Panc1 (cell line): ENCODE results near the gene WNT7B.

ENCODE experiments used
- CTCF ChIP-seq: fragments of 450-650 bp; IDR thresholded peaks from 2 replicates; pipeline ENCODE4 v1.5.1; 2017; ENCODE audit warnings: mild to moderate bottlenecking
- POLR2AphosphoS5 ChIP-seq: IDR thresholded peaks from 2 replicates; pipeline ENCODE4 v1.6.1; 2012; ENCODE audit warnings: mild to moderate bottlenecking, low read depth, low read length, moderate library complexity
- TF ChIP-seq, protein P1 (sequence below), 2 experiments: IDR thresholded peaks; 2 replicates each; pipeline ENCODE4 v1.6.1; 2011 to 2012; ENCODE audit warnings: low read depth in 2 of 2, control low read depth in 1 of 2, low read length in 1 of 2, mild to moderate bottlenecking in 1 of 2, moderate library complexity in 1 of 2; ENCODE audit not compliant: insufficient read depth in 1 of 2

DNA sequence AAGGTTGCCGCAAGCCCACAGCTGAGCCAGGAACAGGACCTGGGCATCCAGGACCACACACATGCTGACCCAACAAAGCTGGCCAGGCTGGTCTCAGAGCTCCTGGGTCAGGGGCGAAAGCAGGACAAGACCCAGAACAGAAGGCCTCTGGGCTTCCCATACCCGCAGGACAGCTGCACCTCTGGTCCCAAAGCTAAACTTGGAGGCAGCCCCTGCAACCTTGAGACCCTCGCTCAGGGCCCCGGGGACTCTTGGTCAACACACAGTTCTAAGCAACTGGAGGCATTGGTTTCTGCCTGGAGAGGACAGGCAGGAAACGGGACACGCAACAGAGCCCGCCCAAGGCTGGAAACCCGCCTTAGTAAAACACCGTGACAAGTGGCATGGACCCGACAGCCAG, 11.4 kb downstream of the WNT7B start:
- TF ChIP-seq CTCF = no peak
- no peak for TF ChIP-seq POLR2AphosphoS5
- TF ChIP-seq, protein P1, sequence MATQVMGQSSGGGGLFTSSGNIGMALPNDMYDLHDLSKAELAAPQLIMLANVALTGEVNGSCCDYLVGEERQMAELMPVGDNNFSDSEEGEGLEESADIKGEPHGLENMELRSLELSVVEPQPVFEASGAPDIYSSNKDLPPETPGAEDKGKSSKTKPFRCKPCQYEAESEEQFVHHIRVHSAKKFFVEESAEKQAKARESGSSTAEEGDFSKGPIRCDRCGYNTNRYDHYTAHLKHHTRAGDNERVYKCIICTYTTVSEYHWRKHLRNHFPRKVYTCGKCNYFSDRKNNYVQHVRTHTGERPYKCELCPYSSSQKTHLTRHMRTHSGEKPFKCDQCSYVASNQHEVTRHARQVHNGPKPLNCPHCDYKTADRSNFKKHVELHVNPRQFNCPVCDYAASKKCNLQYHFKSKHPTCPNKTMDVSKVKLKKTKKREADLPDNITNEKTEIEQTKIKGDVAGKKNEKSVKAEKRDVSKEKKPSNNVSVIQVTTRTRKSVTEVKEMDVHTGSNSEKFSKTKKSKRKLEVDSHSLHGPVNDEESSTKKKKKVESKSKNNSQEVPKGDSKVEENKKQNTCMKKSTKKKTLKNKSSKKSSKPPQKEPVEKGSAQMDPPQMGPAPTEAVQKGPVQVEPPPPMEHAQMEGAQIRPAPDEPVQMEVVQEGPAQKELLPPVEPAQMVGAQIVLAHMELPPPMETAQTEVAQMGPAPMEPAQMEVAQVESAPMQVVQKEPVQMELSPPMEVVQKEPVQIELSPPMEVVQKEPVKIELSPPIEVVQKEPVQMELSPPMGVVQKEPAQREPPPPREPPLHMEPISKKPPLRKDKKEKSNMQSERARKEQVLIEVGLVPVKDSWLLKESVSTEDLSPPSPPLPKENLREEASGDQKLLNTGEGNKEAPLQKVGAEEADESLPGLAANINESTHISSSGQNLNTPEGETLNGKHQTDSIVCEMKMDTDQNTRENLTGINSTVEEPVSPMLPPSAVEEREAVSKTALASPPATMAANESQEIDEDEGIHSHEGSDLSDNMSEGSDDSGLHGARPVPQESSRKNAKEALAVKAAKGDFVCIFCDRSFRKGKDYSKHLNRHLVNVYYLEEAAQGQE (IDR thresholded peaks at IDR 0.05; ENCODE audit: insufficient read depth in 1 of 2, low read depth in 2 of 2, low read length in 1 of 2) = no peak
